ENCODE measurements around the gene ATXN7.

ATXN7 gene

DNA sequence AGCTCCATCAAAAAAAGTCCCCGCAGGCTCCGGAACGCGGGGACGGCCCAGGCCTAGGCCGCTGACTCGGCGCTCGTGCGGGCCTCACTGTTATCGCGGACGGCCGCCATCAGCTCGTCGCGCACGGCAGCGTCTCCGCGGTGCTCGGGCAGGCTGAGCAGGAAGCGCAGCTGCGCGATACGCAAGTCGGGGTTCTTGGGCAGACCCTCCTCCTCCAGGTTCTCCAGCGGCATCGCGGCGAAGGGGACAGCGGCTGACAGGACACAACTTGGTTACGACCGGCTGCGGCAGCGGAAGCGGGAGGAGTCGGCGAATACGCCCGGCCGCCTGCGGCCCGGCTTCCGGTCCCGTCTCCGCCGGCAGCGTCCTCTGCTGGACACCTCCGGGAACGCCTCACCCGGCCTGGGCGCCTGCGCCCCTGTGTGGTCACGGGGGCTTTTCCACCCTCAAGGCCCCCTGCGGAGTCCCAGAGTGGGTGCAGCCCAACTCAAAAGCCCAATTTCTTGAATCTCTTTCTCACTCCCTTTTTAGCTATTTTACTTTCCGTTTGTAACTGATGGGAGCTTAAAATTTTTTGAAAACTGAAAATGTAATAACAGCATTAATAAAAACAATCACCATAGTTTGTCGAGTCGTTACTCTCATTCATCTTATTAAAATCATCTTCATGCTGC lies 159.7 kb downstream of the ATXN7 start, which contains the start of gene PSMD6:
PSMD6 (minus strand) TSS at position 308 of the 674 bp plus-strand sequence; CDS start at position 233, 75 bp downstream.
- peak; percentile 94 for DNase-seq

DNA sequence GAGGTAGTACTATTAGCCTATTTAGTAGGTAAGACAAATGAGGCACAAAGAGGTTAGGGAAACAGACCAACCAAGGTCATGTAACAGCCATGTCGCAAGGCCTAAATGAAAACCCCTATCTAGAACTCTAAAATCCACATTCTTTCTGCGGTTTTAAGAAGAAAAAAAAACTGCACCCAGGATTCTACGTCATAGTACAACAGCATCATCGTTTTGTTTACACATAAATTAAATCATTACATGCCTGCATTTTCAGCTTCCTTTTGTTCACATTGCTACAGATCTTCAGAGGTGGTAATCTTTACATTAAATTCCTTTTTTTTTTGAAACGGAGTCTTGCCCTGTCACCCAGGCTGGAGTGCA lies 160.2 kb downstream of the ATXN7 start:
- DNase-seq, result no peak

GRCh38 chr3:64026346-64026745 lies 162.7 kb downstream of the ATXN7 start:
- no peak for DNase-seq

DNA sequence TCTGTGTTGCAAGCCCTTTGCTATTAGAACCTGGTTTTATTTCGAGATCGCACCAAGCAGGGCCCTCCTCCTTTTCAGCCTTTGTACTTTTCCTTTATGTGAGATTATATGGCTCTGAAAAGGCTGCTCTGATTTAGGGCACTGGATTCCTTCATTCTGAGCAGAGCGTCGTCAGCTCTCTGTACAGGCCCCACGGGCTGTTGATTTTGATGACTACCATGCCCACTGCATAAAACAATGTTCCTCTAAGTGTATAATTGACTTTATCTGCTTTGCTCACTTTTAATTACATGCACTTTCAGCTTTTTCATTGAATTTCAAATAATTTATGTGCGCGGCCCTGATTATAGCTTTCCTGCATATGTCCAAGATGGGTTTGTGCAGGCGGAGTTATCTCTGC lies 164.0 kb downstream of the ATXN7 start:
- no peak for DNase-seq

- no peak for DNase-seq
These were observed 165.1 kb downstream of the ATXN7 start for GRCh38 chr3:64028754-64029153.

DNA sequence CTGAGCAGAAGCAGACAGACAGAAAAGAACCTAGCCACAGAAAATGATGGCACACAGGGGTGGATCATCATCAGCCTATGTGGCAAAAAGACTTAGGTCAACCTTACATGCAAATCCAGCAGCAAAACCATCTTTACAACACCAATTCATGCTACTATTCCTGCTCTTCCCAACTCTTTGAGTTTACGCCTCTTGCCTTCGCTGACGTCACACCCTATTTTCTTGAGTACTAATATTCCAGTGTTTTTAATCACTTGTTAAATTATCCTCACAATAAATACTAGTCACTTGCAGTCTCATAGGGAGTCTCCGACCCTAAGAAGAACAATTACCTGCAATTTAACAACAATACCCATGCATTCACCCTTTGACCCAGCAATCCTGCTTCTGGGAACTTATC lies 165.6 kb downstream of the ATXN7 start:
- no peak for DNase-seq

DNA sequence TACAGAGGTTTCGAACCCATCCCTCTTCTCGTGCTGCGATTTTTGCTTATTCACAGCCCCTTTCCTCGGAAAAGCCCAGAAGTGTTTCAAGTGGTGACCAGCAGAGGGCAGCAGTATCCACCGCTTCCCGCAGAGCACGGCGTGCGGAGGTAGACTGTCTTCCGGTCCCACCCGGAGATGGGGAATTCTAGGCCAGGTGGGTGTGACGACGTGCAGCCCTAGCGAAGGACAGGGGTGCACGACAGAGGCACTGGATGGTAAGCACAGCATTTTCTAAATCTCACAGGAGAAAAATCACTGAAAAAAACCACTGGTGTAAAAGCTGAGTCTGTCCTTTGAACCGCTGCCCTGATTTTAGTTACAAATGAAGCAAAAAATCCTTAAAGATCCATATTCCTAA lies 167.1 kb downstream of the ATXN7 start:
- DNase-seq, result peak; percentile 85

DNA sequence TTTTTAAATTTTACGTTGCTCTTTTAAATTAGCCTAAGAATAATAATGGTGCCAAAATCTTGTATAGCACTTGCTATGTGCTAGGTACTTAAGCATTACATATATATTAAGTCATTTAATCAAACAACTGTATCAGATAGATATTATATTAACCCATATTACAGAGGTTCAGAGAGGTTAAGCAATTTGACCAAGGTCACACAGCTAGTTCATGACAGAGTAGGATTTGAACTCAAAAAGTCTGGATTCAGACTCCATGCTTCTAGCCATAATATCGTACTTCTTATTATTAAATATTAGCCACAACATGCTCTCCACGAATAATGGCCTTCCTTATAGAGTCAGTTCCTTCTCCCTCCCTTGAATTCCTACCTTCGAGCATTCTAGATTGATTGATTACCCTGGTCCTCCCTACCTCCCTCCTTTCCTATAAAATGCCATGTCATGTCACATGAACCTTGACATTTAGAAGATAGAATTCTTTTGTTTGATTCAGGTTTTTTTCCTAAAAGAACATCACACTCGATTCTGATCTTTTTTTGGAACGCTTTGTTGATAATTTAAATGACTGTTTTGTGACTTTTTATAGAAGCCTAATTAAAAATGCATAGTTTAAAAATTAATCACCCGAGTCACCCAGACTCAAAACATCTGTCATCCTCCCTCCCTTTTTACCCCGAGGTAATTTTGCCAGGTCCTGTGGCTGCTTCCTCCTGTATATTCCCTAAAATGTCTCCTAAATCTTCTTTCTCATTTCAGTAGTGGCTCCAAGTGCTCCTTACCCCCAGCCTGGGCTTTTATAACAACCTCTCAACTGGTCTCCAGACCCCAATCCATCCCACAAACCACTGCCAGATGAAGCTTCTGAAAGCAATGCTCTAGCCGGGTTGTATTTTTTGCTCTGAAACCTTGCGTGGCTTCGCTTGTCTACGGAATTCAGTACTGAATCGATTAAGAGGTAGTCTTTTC lies 168.2 kb downstream of the ATXN7 start:
- DNase-seq, result no peak

GRCh38 chr3:64033069-64033468 lies 169.4 kb downstream of the ATXN7 start:
- no peak for DNase-seq

DNA sequence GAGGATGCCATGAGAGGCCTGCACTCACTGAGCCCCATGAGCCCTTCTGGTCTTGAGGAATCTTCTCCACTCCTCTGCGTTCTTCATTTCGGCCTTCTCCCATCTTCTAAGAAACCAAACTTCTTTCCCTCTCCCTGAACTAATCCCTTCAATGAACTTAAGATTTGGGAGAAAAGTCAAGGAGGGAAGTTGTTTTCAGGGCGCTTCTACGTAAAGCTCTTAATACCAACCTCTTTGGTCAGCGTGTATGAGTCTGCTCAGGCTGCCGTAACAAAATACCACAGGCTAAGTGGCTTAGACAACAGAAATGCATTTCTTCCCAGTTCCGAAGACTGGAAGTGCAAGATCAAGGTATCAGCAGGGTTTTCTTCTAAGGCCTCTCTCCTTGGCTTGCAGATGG lies 173.4 kb downstream of the ATXN7 start:
- DNase-seq, result no peak

- DNase-seq, result no peak
These were observed 174.6 kb downstream of the ATXN7 start for GRCh38 chr3:64038253-64038767.

- DNase-seq, result no peak
These were observed 175.7 kb downstream of the ATXN7 start for GRCh38 chr3:64039332-64039731.

GRCh38 chr3:64039981-64040733 lies 176.5 kb downstream of the ATXN7 start:
- DNase-seq, result no peak

DNA sequence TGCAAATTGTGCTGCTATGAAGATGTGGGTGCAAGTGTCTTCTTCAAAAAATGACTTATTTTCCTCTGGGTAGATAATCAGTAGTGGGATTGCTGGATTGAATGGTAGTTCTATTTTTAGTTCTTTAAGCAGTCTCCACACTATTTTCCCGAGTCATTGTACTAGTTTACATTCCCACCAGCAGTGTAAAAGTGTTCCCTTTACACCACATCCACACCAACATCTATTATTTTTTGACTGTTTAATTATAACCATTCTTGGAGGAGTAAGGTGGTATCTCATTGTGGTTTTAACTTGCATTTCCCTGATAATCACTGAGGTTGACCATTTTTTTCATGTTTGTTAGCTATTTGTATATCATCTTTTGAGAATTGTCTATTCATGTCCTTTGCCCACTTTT lies 179.3 kb downstream of the ATXN7 start:
- no peak for DNase-seq

- DNase-seq, result no peak
These were observed 182.9 kb downstream of the ATXN7 start for GRCh38 chr3:64046592-64046991.

- no peak for DNase-seq
These were observed 183.4 kb downstream of the ATXN7 start for GRCh38 chr3:64046996-64047594.

DNA sequence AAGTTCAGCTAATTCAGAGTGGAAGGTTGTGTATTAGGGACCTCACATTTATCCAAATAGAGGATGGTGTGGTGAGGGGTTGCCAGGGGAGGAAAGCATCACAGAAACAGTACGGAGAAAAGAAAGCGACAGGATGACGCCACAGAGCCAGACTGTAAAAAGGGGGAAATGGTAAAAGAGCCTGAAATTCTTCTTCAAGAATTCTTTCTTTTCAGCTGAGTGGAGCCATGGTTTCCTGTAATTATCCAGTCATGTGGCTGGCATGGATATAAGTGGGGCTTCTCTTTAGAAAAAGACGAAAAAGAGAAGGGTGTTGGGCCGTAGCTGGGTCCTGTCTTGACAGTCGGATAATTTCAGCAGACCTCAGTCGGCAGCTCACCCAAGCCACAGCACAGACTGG lies 184.1 kb downstream of the ATXN7 start:
- DNase-seq, result no peak

- no peak for DNase-seq
These were observed 185.0 kb downstream of the ATXN7 start for GRCh38 chr3:64048631-64049061.

- no peak for DNase-seq
These were observed 185.5 kb downstream of the ATXN7 start for GRCh38 chr3:64049136-64049535.

DNA sequence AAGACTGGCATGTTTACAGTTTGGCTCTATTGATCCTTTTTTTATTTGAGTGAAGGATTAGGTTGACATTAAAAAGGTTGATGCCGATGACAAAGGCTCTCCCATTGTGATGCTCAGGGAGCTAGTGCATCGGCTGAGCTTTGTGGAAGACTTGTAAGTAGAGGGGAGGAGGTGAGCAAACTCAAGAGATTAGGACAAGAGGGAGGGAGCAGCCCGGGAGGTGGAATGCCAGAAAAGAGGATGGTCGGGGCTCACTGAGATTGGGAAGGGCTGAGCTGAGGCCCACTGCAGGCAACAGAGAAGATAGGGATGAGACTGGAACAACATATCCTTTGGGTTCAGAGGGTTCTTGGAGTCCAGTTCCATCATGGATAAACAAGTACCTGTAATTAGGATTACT lies 186.2 kb downstream of the ATXN7 start:
- DNase-seq, result no peak

Data from CD4-positive, alpha-beta T cell treated with Interleukin-12 subunit alpha and Interleukin-12 subunit beta, for 1 hour (primary cell).